ENCODE data around the gene PHKA2.

DNA sequence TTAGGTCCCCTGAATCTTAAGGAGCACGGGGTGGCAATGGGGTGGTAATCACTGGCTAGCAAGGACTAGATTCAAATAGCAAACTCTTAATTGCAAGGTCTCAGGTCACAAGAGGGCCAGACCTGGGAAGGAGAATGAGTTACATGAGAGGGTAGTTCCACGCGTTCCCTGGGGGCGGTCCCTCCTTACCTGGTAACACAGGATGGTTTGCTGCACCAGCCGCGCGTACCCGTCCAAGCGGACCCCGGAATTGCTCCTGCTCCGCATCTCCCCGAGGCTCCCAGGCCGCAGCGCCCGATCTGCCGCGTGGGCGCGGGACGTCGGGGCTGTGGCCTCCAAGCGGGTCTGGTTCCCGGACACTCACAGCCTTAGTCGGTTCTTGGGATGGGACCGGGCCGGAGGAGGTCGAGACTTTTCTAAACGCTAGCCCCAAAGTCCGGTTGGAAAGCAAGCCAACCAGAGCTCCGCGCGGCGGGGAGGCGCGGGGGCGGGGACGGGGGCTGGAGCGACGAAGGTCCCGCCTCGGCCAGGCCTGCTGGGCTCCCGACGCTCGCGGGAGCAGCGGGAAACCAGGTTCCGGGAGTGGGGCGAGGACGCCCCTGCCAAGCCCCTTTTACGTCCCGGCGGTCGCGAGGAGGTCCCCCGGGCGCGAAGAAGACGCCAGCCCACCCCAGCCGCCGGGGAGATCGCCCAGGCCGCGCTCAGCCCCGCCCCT lies at the start of gene PHKA2:
- TF ChIP-seq POLR2A (IDR thresholded peaks at IDR 0.05; ENCODE audit: low read length): no peak
- TF ChIP-seq HDAC2 (IDR thresholded peaks at IDR 0.05): no peak
- TF ChIP-seq, protein P1, sequence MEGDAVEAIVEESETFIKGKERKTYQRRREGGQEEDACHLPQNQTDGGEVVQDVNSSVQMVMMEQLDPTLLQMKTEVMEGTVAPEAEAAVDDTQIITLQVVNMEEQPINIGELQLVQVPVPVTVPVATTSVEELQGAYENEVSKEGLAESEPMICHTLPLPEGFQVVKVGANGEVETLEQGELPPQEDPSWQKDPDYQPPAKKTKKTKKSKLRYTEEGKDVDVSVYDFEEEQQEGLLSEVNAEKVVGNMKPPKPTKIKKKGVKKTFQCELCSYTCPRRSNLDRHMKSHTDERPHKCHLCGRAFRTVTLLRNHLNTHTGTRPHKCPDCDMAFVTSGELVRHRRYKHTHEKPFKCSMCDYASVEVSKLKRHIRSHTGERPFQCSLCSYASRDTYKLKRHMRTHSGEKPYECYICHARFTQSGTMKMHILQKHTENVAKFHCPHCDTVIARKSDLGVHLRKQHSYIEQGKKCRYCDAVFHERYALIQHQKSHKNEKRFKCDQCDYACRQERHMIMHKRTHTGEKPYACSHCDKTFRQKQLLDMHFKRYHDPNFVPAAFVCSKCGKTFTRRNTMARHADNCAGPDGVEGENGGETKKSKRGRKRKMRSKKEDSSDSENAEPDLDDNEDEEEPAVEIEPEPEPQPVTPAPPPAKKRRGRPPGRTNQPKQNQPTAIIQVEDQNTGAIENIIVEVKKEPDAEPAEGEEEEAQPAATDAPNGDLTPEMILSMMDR (IDR thresholded peaks at IDR 0.05): no peak
- TF ChIP-seq RNF2 (IDR thresholded peaks at IDR 0.05; ENCODE audit: borderline replicate concordance, low read depth): no peak
- no peak for TF ChIP-seq CHD4 (IDR thresholded peaks at IDR 0.05; ENCODE audit: borderline replicate concordance)
- no peak for TF ChIP-seq ESRRA (IDR thresholded peaks at IDR 0.05; ENCODE audit: borderline replicate concordance, low read length)
- no peak for TF ChIP-seq MAZ (IDR thresholded peaks at IDR 0.05; ENCODE audit: borderline replicate concordance, low read depth, low read length)
- TF ChIP-seq RAD21 (conservative IDR thresholded peaks at IDR 0.05 in 1 of 2, IDR thresholded peaks at IDR 0.05 in 1 of 2): no peak
- TF ChIP-seq BHLHE40 (IDR thresholded peaks at IDR 0.05; ENCODE audit: low read depth, low read length): no peak
- TF ChIP-seq CBX2 (IDR thresholded peaks at IDR 0.05; ENCODE audit: borderline replicate concordance, low read depth): no peak
- TF ChIP-seq ZFP36 (IDR thresholded peaks at IDR 0.05; ENCODE audit: borderline replicate concordance, partially characterized antibody): no peak
- TF ChIP-seq, protein P2, sequence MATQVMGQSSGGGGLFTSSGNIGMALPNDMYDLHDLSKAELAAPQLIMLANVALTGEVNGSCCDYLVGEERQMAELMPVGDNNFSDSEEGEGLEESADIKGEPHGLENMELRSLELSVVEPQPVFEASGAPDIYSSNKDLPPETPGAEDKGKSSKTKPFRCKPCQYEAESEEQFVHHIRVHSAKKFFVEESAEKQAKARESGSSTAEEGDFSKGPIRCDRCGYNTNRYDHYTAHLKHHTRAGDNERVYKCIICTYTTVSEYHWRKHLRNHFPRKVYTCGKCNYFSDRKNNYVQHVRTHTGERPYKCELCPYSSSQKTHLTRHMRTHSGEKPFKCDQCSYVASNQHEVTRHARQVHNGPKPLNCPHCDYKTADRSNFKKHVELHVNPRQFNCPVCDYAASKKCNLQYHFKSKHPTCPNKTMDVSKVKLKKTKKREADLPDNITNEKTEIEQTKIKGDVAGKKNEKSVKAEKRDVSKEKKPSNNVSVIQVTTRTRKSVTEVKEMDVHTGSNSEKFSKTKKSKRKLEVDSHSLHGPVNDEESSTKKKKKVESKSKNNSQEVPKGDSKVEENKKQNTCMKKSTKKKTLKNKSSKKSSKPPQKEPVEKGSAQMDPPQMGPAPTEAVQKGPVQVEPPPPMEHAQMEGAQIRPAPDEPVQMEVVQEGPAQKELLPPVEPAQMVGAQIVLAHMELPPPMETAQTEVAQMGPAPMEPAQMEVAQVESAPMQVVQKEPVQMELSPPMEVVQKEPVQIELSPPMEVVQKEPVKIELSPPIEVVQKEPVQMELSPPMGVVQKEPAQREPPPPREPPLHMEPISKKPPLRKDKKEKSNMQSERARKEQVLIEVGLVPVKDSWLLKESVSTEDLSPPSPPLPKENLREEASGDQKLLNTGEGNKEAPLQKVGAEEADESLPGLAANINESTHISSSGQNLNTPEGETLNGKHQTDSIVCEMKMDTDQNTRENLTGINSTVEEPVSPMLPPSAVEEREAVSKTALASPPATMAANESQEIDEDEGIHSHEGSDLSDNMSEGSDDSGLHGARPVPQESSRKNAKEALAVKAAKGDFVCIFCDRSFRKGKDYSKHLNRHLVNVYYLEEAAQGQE (IDR thresholded peaks at IDR 0.05): peak; percentile 43
- no peak for TF ChIP-seq NR3C1 (IDR thresholded peaks at IDR 0.05)

Measured in A549 (cell line).